Osteoblast (primary cell): ENCODE data around the gene ZNF148. TPM values are rescaled to one million over a fixed set of nuclear protein-coding genes. Genes with fewer than 3 reads are reported as not detected.

Experiments used
- DNase-seq: peaks from one replicate; pipeline ENCODE4 v3.0.0; 2011; ENCODE audit warnings: low spot score, mixed read lengths; ENCODE audit not compliant: insufficient read length; ENCODE audit errors: missing footprints
- H2AFZ ChIP-seq: 2 replicates; pipeline ENCODE4 v1.6.0; 2011; ENCODE audit warnings: mild to moderate bottlenecking, low read length
- H3K27ac ChIP-seq: 2 replicates; pipeline ENCODE4 v1.5.1; 2011; ENCODE audit warnings: mild to moderate bottlenecking, low read depth, low read length, moderate library complexity
- H3K27me3 ChIP-seq: 2 replicates; pipeline ENCODE4 v1.6.0; 2012; ENCODE audit warnings: mild to moderate bottlenecking, control low read depth, inconsistent platforms, low read length, moderate library complexity; ENCODE audit not compliant: insufficient read depth
- H3K36me3 ChIP-seq: 2 replicates; pipeline ENCODE4 v1.5.1; 2011; ENCODE audit warnings: mild to moderate bottlenecking, low read length, control low read depth, moderate library complexity; ENCODE audit not compliant: insufficient read depth
- H3K4me1 ChIP-seq: 2 replicates; pipeline ENCODE4 v1.5.1; 2011; ENCODE audit warnings: mild to moderate bottlenecking, low read length, control low read depth, moderate library complexity; ENCODE audit not compliant: insufficient read depth
- H3K4me2 ChIP-seq: 2 replicates; pipeline ENCODE4 v1.6.0; 2011; ENCODE audit warnings: mild to moderate bottlenecking, low read length; ENCODE audit not compliant: insufficient read depth
- H3K4me3 ChIP-seq: fragments of 200-600 bp; sonication (generic); 3 replicates; pipeline ENCODE4 v1.5.1; 2012; ENCODE audit warnings: mild to moderate bottlenecking, low read length, inconsistent platforms; ENCODE audit not compliant: insufficient read depth
- H3K79me2 ChIP-seq: 2 replicates; pipeline ENCODE4 v1.6.0; 2012; ENCODE audit warnings: mild to moderate bottlenecking, low read length, control low read depth, inconsistent platforms; ENCODE audit not compliant: insufficient read depth
- H3K9me3 ChIP-seq: 2 replicates; pipeline ENCODE4 v1.5.1; 2011; ENCODE audit warnings: low read depth, low read length, control low read depth
- H4K20me1 ChIP-seq: 2 replicates; pipeline ENCODE4 v1.6.0; 2012; ENCODE audit warnings: mild to moderate bottlenecking, low read length, control low read depth; ENCODE audit not compliant: insufficient read depth
- total RNA-seq: library from RNA; depleted of rRNA; stranded (reverse); fragments of >200 nt; gene quantifications from 2 replicates; pipeline ENCODE4 v1.2.3, GENCODE V29; 2012
- TF ChIP-seq, protein P1 (sequence below): IDR thresholded peaks from 2 replicates; pipeline ENCODE4 v1.5.1; 2011; ENCODE audit warnings: mild to moderate bottlenecking, low read depth, low read length, moderate library complexity; ENCODE audit errors: extremely low read depth

ZNF148 gene
- total RNA-seq, 1 donor = 38.4 TPM

DNA sequence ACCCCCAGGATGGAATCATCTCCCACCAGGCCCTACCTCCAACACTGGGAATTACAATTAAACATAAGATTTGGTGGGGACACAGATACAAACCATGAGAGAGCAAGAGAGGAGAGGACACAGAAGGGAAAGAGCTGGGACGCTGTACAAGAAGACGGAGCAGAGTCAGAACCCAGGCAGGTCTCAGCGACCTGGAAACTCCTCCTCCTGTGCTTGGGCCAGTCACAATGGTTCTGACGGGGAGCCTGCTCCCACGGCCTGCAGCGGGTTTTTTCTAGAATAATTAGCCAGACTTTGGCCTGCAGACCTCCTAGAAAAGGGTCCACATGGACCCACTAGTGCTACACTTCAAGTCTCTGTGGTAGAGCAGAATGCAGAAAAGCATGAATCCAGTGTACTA lies 168.2 kb downstream of the ZNF148 start:
- Histone ChIP-seq H3K4me1 (no peaks in the 10 kb centered on the region), H3K27me3 (no peaks in the 10 kb centered on the region)

DNA sequence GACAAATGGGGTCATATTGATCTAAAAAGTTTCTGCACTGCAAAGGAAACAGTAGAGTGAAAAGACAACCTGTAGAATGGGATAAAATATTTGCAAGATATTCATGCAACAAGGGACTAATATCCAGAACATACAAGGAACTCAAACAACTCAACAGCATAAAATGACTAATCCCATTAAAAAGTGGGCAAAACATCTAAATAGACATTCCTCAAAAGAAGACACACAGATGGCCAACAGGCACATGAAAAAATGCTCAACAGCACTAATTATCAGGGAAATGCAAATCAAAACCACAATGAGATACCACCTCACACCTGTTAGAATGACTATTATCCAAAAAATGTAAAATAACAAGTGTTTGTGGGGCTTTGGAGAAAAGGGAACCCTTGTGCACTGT lies 171.4 kb downstream of the ZNF148 start:
- Histone ChIP-seq H3K36me3 (no peaks in the 10 kb centered on the region), H3K4me2 (no peak overlapping the region), H3K79me2 (no peaks in the 10 kb centered on the region), H3K27ac (no peak overlapping the region), H3K27me3 (no peaks in the 10 kb centered on the region), H3K9me3 (no peaks in the 10 kb centered on the region), H3K4me1 (no peaks in the 10 kb centered on the region), H3K4me3 (no peak overlapping the region), H2AFZ (no peak overlapping the region), H4K20me1 (no peaks in the 10 kb centered on the region)
- no peak for DNase-seq
- TF ChIP-seq, protein P1, sequence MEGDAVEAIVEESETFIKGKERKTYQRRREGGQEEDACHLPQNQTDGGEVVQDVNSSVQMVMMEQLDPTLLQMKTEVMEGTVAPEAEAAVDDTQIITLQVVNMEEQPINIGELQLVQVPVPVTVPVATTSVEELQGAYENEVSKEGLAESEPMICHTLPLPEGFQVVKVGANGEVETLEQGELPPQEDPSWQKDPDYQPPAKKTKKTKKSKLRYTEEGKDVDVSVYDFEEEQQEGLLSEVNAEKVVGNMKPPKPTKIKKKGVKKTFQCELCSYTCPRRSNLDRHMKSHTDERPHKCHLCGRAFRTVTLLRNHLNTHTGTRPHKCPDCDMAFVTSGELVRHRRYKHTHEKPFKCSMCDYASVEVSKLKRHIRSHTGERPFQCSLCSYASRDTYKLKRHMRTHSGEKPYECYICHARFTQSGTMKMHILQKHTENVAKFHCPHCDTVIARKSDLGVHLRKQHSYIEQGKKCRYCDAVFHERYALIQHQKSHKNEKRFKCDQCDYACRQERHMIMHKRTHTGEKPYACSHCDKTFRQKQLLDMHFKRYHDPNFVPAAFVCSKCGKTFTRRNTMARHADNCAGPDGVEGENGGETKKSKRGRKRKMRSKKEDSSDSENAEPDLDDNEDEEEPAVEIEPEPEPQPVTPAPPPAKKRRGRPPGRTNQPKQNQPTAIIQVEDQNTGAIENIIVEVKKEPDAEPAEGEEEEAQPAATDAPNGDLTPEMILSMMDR = no peak

More for the DNA sequence above, 168.2 kb downstream of the ZNF148 start:
- Histone ChIP-seq H3K9me3 (no peaks in the 10 kb centered on the region), H3K79me2 (no peaks in the 10 kb centered on the region), H3K4me3 (no peak overlapping the region), H4K20me1 (no peaks in the 10 kb centered on the region), H3K4me2 (no peak overlapping the region), H3K27ac (no peak overlapping the region), H3K36me3 (no peaks in the 10 kb centered on the region), H2AFZ (no peak overlapping the region)
- DNase-seq = no peak
- TF ChIP-seq, protein P1 = no peak

DNA sequence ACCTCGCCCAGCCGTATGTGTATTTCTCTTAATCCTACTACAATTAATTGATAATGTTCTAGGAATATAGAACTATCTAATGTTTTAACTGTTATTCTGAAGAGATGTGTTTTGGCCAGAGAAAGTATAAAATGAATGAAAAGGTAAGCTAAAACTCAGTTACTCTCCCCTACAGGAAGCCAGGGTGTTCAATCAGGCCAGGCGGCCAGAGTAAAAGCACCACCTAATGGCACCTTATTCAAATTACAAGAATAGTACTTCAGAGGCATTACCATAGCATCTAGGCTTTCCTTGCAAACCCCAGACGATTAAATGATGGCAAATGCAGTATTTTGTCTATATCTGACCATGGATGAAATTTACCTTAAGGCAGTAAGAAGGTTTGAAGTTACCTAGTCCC lies 172.9 kb downstream of the ZNF148 start:
- H3K79me2 ChIP-seq = no peaks in the 10 kb centered on the region
- H3K27me3 ChIP-seq = no peaks in the 10 kb centered on the region
- H3K4me1 ChIP-seq = no peaks in the 10 kb centered on the region
- TF ChIP-seq, protein P1 = peak; percentile 10
- no peaks in the 10 kb centered on the region for H3K9me3 ChIP-seq
- H4K20me1 ChIP-seq = no peaks in the 10 kb centered on the region
- no peak overlapping the region for H3K27ac ChIP-seq
- H2AFZ ChIP-seq = no peak overlapping the region
- H3K4me2 ChIP-seq = no peak overlapping the region
- no peak for DNase-seq
- no peaks in the 10 kb centered on the region for H3K36me3 ChIP-seq
- no peak overlapping the region for H3K4me3 ChIP-seq

DNA sequence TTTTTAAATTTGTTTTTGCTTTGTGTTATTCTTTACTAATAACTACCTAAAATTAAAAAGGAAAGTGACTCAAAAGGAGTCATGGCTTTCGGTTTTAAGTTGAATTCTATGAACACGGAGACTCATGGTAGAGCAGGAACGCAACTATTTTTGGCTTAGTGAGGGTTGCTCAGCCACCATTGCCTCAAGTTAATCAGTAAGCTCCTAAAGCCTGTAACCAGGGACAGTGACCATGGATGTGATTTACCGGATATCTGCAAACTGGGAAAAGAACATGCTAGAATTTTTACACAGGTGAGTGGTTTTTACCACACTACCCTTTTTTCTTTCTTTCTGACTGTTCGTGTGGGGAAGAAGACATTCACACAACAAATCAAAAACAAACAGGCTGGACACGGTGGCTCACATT lies 174.4 kb downstream of the ZNF148 start:
- H3K4me2 ChIP-seq = no peak overlapping the region
- H3K27me3 ChIP-seq = no peaks in the 10 kb centered on the region
- no peak overlapping the region for H3K27ac ChIP-seq
- no peak overlapping the region for H2AFZ ChIP-seq
- H3K36me3 ChIP-seq = no peaks in the 10 kb centered on the region
- TF ChIP-seq, protein P1 = no peak
- H3K9me3 ChIP-seq = no peaks in the 10 kb centered on the region
- H3K4me1 ChIP-seq = no peaks in the 10 kb centered on the region
- no peaks in the 10 kb centered on the region for H3K79me2 ChIP-seq
- DNase-seq = no peak
- no peaks in the 10 kb centered on the region for H4K20me1 ChIP-seq
- no peak overlapping the region for H3K4me3 ChIP-seq
